Measurements from ENCODE around the gene AGBL4.

DNA sequence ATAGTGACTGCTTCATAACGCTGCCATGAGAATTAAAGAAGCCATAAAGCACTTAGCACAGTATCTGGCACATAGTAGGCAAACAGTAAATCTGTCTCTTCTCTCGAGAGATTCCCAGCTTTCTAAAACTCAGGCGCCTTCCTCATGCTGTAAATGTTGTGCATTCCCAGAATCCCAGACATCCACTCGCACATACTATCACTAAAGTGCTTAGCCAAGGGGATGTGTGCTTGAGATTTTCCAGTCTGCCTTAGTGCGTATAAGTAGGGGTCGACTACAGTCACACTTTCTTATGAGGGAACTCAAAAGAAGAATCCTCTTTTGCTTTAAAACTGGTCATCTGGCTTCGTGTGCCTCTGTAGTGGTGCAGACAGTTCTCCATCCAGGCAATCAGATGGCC lies 1453.2 kb downstream of the AGBL4 start:
- no peak for TF ChIP-seq CTCF (conservative IDR thresholded peaks at IDR 0.05 in 1 of 2, IDR thresholded peaks at IDR 0.05 in 1 of 2; ENCODE audit: extremely low read depth in 1 of 2, insufficient read depth in 1 of 2, low read depth in 1 of 2, low read length in 2 of 2)
- no peak for TF ChIP-seq EZH2 (IDR thresholded peaks at IDR 0.05; ENCODE audit: borderline replicate concordance, low read length)

Data from mammary epithelial cell (primary cell).